GM21717 (cell line): Measurements from ENCODE around the gene TP53.
"Not testable (repeated sequence)": the region's sequence is repeated elsewhere in the genome, so short reads cannot be mapped to it uniquely, and the experiment has no call there.

Experiments
- ATAC-seq: cut with Tn5 transposase; IDR thresholded peaks from one replicate; pipeline ENCODE4 v1.9.1; 2021; ENCODE audit warnings: mild to moderate bottlenecking, moderate library complexity; ENCODE audit not compliant: unreplicated experiment

The TP53 gene

GRCh38 chr17:7634384-7634783, 52.9 kb downstream of the TP53 start:
- no peak for ATAC-seq

- no peak for ATAC-seq
These were observed 54.2 kb downstream of the TP53 start for GRCh38 chr17:7633093-7633492.

- ATAC-seq: no peak
These were observed 54.8 kb downstream of the TP53 start for GRCh38 chr17:7632492-7632894.

GRCh38 chr17:7631398-7632380, 55.6 kb downstream of the TP53 start:
- no peak for ATAC-seq

GRCh38 chr17:7629939-7630571, 57.2 kb downstream of the TP53 start, which contains the start of gene SHBG:
Gene SHBG, plus strand, starts transcription at chr17:7630135. Its CDS starts 38 bp downstream, at chr17:7630173.
- no peak for ATAC-seq

- no peak for ATAC-seq
These were observed 59.8 kb downstream of the TP53 start, which contains the start of gene SAT2 for GRCh38 chr17:7627250-7628121. Gene SAT2, minus strand, starts transcription at chr17:7627821. Its CDS starts 186 bp downstream, at chr17:7627635.

- ATAC-seq: no peak
These were observed 60.4 kb downstream of the TP53 start for GRCh38 chr17:7626956-7627249.

- no peak for ATAC-seq
These were observed 61.0 kb downstream of the TP53 start for GRCh38 chr17:7626307-7626706.

GRCh38 chr17:7625749-7626148, 61.5 kb downstream of the TP53 start:
- ATAC-seq: not testable (repeated sequence)

GRCh38 chr17:7623661-7624060, 63.6 kb downstream of the TP53 start:
- no peak for ATAC-seq

GRCh38 chr17:7620835-7621234, 66.5 kb downstream of the TP53 start:
- no peak for ATAC-seq

- no peak for ATAC-seq
These were observed 68.7 kb downstream of the TP53 start for GRCh38 chr17:7618608-7619007.
